Lower lobe of right lung (tissue), 2 donors: ENCODE results near the gene AGMO. TPM values are rescaled to one million over a fixed set of nuclear protein-coding genes. Genes with fewer than 3 reads are reported as not detected.
A peak's percentile ranks its signal among the peaks of the same experiment; 100 is the strongest.

Experiments used
- ATAC-seq, 2 donors: fragments of 200-7000 bp; cut with Tn5 transposase; one replicate each; pipeline ENCODE4 v1.9.1; 2020 to 2022; ENCODE audit warnings: mild to moderate bottlenecking in 2 of 2, moderate library complexity in 2 of 2
- DNase-seq: peaks from one replicate; pipeline ENCODE4 v3.0.0-alpha.2; 2020
- H3K27ac ChIP-seq: fragments of 200-600 bp; one replicate; pipeline ENCODE4 v1.8.0; 2022
- H3K27me3 ChIP-seq: fragments of 200-600 bp; one replicate; pipeline ENCODE4 v1.8.0; 2022; ENCODE audit warnings: low read depth
- H3K36me3 ChIP-seq: fragments of 200-600 bp; one replicate; pipeline ENCODE4 v1.8.0; 2022; ENCODE audit warnings: mild to moderate bottlenecking
- H3K4me1 ChIP-seq: fragments of 200-600 bp; one replicate; pipeline ENCODE4 v1.8.0; 2022
- H3K4me3 ChIP-seq: fragments of 200-600 bp; one replicate; pipeline ENCODE4 v1.8.0; 2022; ENCODE audit warnings: mild to moderate bottlenecking
- H3K9me3 ChIP-seq: fragments of 200-600 bp; one replicate; pipeline ENCODE4 v1.8.0; 2022
- CTCF ChIP-seq: fragments of 200-600 bp; IDR thresholded peaks from one replicate; pipeline ENCODE4 v1.8.0; 2022; ENCODE audit warnings: antibody characterized with exemption, mild to moderate bottlenecking
- intact Hi-C: fragments of 100-400 bp; cut with DNase I; formaldehyde crosslinking; loops from one replicate; pipeline ENCODE4 v1.11.0; 2022
- total RNA-seq: library from RNA; stranded (reverse); fragmentation: NEBNext Ultra II Directional; extraction: Animal tissue kit (Norgen Biotek cat#: 25700); gene quantifications from one replicate; pipeline ENCODE4 v1.2.1, GENCODE V29; 2021
- donor health status: DM: no; HTN: yes; CAD: no; lungs with severe emphysema.

AGMO gene
- total RNA-seq, 1 donor from 2014 or later, result not detected

- Histone ChIP-seq H3K27ac (no peak overlapping the region), H3K27me3 (no peaks in the 10 kb centered on the region), H3K36me3 (no peaks in the 10 kb centered on the region), H3K4me3 (no peak overlapping the region), H3K9me3 (no peaks in the 10 kb centered on the region), H3K4me1 (no peaks in the 10 kb centered on the region)
- TF ChIP-seq CTCF, result no peak
- ATAC-seq (no peak), DNase-seq (no peak)
- intact Hi-C loops, result no loop called here
These were observed 234.8 kb downstream of the AGMO start for GRCh38 chr7:15327001-15327400.

GRCh38 chr7:15326044-15326644 is 235.7 kb downstream of the AGMO start:
- TF ChIP-seq CTCF, result peak; percentile 37
- no peak overlapping the region for H3K27ac ChIP-seq
- no peak overlapping the region for H3K4me3 ChIP-seq
- H3K36me3 ChIP-seq, result no peaks in the 10 kb centered on the region
- ATAC-seq (no peak), DNase-seq (no peak)
- intact Hi-C loops, result no loop called here
- H3K27me3 ChIP-seq, result no peaks in the 10 kb centered on the region
- no peaks in the 10 kb centered on the region for H3K9me3 ChIP-seq
- H3K4me1 ChIP-seq, result no peaks in the 10 kb centered on the region

GRCh38 chr7:15323550-15323949 is 238.3 kb downstream of the AGMO start:
- Histone ChIP-seq H3K4me1 (no peaks in the 10 kb centered on the region), H3K27me3 (no peaks in the 10 kb centered on the region), H3K9me3 (no peaks in the 10 kb centered on the region), H3K36me3 (no peaks in the 10 kb centered on the region), H3K4me3 (no peak overlapping the region), H3K27ac (no peak overlapping the region)
- TF ChIP-seq CTCF, result no peak
- DNase-seq (no peak), ATAC-seq (no peak)
- intact Hi-C loops, result no loop called here

- no peaks in the 10 kb centered on the region for H3K27me3 ChIP-seq
- TF ChIP-seq CTCF, result no peak
These were observed 244.6 kb downstream of the AGMO start for GRCh38 chr7:15317215-15317614.

GRCh38 chr7:15315678-15316077 is 246.1 kb downstream of the AGMO start:
- H3K4me1 ChIP-seq, result no peaks in the 10 kb centered on the region
- no peak for ATAC-seq
- no peaks in the 10 kb centered on the region for H3K36me3 ChIP-seq
- no peaks in the 10 kb centered on the region for H3K27me3 ChIP-seq
- no peak overlapping the region for H3K27ac ChIP-seq
- no peaks in the 10 kb centered on the region for H3K9me3 ChIP-seq
- TF ChIP-seq CTCF, result no peak
- H3K4me3 ChIP-seq, result no peak overlapping the region
- DNase-seq, result no peak
- intact Hi-C loops, result no loop called here

More at GRCh38 chr7:15317215-15317614, 244.6 kb downstream of the AGMO start:
- no peak overlapping the region for H3K4me3 ChIP-seq
- intact Hi-C loops, result no loop called here
- no peaks in the 10 kb centered on the region for H3K4me1 ChIP-seq
- no peaks in the 10 kb centered on the region for H3K36me3 ChIP-seq
- no peak for DNase-seq
- no peak overlapping the region for H3K27ac ChIP-seq
- H3K9me3 ChIP-seq, result no peaks in the 10 kb centered on the region
- ATAC-seq, result no peak
